ENCODE measurements around the gene PICK1.

DNA sequence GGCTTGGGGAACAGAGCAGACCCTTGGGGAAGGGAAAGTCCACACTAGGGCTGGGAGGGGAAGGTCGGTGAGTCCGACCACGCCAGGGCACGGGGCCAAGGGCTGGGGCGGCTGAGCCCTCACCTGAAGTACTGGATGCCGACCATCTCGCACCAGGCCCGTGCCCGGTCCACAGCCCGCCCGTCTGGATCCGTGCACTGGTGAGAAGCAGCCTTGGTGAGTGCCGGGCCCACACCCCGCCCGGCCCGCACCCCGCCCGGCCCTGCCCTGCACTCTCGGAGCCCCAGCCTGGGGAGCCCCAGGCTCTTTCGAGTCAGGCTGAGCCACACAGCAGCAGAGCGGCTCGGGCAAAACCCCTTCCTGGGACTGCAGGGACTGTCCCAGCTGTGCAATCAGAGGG lies 55.2 kb downstream of the PICK1 start:
- TF ChIP-seq CTCF (IDR thresholded peaks at IDR 0.05; ENCODE audit: insufficient read depth, low read depth, low read length) = no peak
- no peak for TF ChIP-seq EZH2 (IDR thresholded peaks at IDR 0.05; ENCODE audit: insufficient read depth, low read length)

Measured in astrocyte (in vitro differentiated cells and primary cell).